RWPE1 (cell line): ENCODE results near the gene ITGB5.

Experiments used
- CTCF ChIA-PET: fragments of 350-600 bp; sonication (Branson Sonifier 250); formaldehyde crosslinking; extraction: SDS; loops from one replicate; lab custom pipeline; 2021; lab: Yijun Ruan, JAX
- POLR2A ChIA-PET: fragments of 400-600 bp; formaldehyde crosslinking; extraction: SDS; loops from one replicate; lab custom pipeline; 2020; ENCODE audit warnings: antibody characterized with exemption; ENCODE audit not compliant: low non-redundant PET; lab: Yijun Ruan, JAX
- DNase-seq: peaks from one replicate; pipeline ENCODE4 v3.0.0; 2012; ENCODE audit warnings: low spot score
- H3K27ac ChIP-seq: fragments of 450-650 bp; 2 replicates; pipeline ENCODE4 v1.5.1; 2017
- CTCF ChIP-seq: fragments of 450-650 bp; conservative IDR thresholded peaks from 2 replicates; pipeline ENCODE4 v1.5.1; 2017; ENCODE audit warnings: low read depth, mild to moderate bottlenecking

ITGB5 gene

GRCh38 chr3:124769462-124769861, 117.7 kb downstream of the ITGB5 start:
- DNase-seq = no peak
- no peak overlapping the region for H3K27ac ChIP-seq
- POLR2A ChIA-PET = no interaction called here
- no peak for TF ChIP-seq CTCF
- CTCF ChIA-PET = interaction anchor here (0.9 to 4.0 kb wide), 4 partner anchors 8 to 132 kb away, joined by 3 to 19 read pairs (median 15); no protein-coding TSS in a partner anchor

GRCh38 chr3:124768812-124769211, 118.4 kb downstream of the ITGB5 start:
- peak; percentile 65 for DNase-seq
- no peak overlapping the region for H3K27ac ChIP-seq
- ChIA-PET POLR2A (no interaction called here), CTCF (interaction anchor here (0.9 to 4.0 kb wide), 4 partner anchors 8 to 133 kb away, joined by 3 to 19 read pairs (median 15); no protein-coding TSS in a partner anchor)
- TF ChIP-seq CTCF = no peak

GRCh38 chr3:124767691-124768090, 119.5 kb downstream of the ITGB5 start:
- no peak for DNase-seq
- ChIA-PET POLR2A (no interaction called here), CTCF (interaction anchor here (0.9 kb wide), 1 partner anchor 133 kb away, joined by 4 read pairs; no protein-coding TSS in a partner anchor)
- TF ChIP-seq CTCF = no peak
- H3K27ac ChIP-seq = no peak overlapping the region

- no peak overlapping the region for H3K27ac ChIP-seq
- DNase-seq = no peak
- ChIA-PET POLR2A (no interaction called here), CTCF (interaction anchor here (0.9 kb wide), 1 partner anchor 134 kb away, joined by 4 read pairs; no protein-coding TSS in a partner anchor)
- TF ChIP-seq CTCF = no peak
Measured at GRCh38 chr3:124767264-124767663, 119.9 kb downstream of the ITGB5 start.

- no peak for TF ChIP-seq CTCF
- no peak overlapping the region for H3K27ac ChIP-seq
- no peak for DNase-seq
- ChIA-PET CTCF (no interaction called here), POLR2A (no interaction called here)
Measured at GRCh38 chr3:124766113-124767095, 120.8 kb downstream of the ITGB5 start.

- TF ChIP-seq CTCF = no peak
- DNase-seq = no peak
- H3K27ac ChIP-seq = no peak overlapping the region
- ChIA-PET CTCF (interaction anchor here (0.8 kb wide), 1 partner anchor 137 kb away, joined by 3 read pairs; no protein-coding TSS in a partner anchor), POLR2A (no interaction called here)
Measured at GRCh38 chr3:124765197-124765840, 121.8 kb downstream of the ITGB5 start.
